GM19372 (cell line): ENCODE data around the gene AKAP9.
"Not testable (repeated sequence)": the region's sequence is repeated elsewhere in the genome, so short reads cannot be mapped to it uniquely, and the experiment has no call there.

ENCODE experiments used
- ATAC-seq: cut with Tn5 transposase; IDR thresholded peaks from one replicate; pipeline ENCODE4 v1.9.1; 2021; ENCODE audit warnings: mild to moderate bottlenecking, low read depth, moderate library complexity; ENCODE audit not compliant: unreplicated experiment

The AKAP9 gene

GRCh38 chr7:91999631-92000565 lies 59.2 kb downstream of the AKAP9 start:
- ATAC-seq: no peak

- no peak for ATAC-seq
These were observed 62.1 kb downstream of the AKAP9 start for GRCh38 chr7:92002720-92003119.

- ATAC-seq: no peak
These were observed 65.4 kb downstream of the AKAP9 start for GRCh38 chr7:92006046-92006445.

DNA sequence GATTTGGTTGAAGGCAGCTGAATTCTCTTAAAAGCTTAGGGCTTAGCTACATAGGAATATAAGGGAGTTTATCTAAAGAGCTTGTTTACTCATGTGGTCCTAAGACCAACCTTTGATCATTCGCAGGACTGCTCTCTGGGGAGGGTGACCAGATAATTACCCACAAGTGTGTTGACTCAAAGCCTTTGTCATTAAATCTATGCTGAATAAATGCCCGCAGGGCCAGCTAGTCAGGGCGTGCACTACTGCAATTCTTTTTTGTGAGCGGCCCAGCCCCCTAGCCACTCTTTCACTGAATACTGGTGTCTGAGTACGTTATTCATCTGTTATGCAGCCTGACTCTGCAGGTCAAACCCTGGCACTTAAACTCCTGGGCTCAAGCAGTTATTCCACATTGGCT lies 69.6 kb downstream of the AKAP9 start:
- ATAC-seq: no peak

DNA sequence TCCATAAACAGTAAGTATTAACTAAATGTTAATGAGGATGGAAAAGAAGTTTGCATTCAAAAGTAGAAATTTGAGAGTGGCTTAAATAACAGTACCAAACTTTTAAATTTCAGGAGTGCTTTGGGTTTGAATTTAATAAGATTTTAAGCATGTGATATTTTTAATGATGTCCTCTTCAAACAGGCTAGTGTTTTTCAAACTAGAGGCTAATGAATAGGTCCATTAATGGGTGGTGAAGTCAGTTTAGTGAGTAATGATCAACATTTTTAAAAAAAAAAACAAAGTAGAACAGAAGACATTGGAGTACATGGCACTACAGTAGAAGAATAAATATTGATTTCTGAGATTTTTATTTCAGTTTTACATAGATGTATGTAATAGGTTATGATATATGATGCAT lies 72.9 kb downstream of the AKAP9 start:
- ATAC-seq: no peak

- no peak for ATAC-seq
These were observed 80.0 kb downstream of the AKAP9 start for GRCh38 chr7:92020636-92021035.

GRCh38 chr7:92025260-92025659 lies 84.6 kb downstream of the AKAP9 start:
- no peak for ATAC-seq

- ATAC-seq: not testable (repeated sequence)
These were observed 86.0 kb downstream of the AKAP9 start for GRCh38 chr7:92026635-92027034.

DNA sequence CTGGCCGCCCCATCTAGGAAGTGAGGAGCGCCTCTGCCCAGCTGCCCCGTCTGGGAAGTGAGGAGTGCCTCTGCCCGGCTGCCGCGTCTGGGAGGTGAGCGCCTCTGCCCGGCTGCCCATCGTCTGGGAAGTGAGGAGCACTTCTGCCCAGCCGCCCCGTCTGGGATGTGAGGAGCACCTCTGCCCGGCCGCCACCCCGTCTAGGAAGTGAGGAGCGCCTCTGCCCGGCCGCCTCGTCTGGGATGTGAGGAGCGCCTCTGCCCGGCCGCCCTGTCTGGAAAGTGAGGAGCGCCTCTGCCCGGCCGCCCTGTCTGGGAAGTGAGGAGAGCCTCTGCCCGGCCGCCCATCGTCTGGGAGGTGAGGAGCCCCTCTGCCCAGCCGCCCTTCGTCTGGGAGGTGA lies 86.5 kb downstream of the AKAP9 start:
- ATAC-seq: not testable (repeated sequence)

GRCh38 chr7:92028226-92028625 lies 87.6 kb downstream of the AKAP9 start:
- no peak for ATAC-seq

DNA sequence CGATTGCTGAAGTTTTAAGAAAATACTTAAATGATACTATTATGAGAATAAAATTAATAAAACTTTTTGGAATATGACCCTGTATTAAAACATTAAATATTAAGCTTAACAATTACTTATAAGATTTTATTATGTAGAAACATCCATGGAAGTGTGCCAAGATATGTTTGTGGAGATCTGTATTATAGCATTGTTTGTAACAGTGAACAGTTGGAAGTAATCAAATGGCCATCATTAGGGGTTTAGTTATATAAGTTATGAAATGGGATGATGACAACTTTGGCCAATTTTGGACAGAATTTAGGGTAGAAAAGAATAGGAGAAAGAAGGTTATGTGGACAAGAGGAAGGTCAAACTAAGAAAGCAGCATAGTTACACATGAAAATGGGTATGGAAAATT lies 88.0 kb downstream of the AKAP9 start:
- no peak for ATAC-seq

DNA sequence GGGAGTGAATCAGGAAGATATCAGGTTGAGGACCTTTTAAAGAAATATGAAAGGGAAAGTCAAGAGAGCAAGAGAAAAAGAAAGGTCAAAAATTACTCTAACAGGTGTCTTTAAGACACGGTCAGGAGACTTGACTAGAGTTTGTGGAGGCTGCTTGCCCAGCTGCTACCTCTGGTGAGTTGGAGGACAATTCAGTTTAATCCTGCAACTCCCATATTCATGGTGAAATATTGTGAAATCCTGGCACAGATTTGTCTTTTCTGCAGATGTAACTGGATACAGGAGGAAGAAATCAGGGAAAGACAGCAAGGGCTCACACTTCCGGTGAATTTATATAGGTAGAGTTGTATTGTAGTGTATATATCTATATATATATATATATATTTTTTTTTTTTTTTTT lies 93.5 kb downstream of the AKAP9 start:
- ATAC-seq: no peak

DNA sequence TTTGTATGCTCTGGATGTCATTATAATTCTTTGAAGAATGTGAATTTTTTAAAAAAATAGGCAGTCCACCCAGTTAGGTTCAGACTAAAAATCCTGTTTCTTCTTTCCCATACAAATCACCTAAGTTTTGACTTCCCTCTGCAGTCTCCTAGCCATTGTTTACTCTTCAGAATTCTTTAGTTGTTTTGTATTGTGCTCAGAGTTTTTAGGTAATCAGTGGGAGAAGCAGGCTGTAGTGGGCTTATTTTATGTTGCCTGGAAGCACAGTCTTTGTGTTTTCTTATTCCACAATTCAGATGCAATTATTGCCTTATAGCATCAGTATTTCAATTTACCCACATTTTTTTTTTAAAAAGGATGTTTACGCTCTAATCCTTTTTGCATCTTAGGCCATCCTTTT lies 94.9 kb downstream of the AKAP9 start:
- no peak for ATAC-seq

DNA sequence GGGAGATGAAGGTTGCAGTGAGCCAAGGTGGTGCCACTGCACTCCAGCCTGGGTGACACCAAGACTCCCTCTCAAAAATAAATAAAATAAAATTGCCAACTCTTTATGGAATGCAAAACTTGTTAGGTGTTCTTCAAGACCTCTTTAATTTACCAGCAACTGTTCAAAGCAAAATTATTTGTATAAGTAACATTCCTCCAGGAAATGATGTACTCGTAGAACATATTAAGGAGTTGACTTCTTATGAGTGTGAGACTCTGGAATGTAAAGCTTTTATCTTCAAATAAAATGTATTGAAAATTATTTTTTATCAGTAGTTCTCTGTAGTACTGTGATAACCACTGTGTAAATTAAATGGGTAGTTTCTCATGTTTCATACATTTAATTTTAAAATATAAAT lies 99.2 kb downstream of the AKAP9 start:
- no peak for ATAC-seq

DNA sequence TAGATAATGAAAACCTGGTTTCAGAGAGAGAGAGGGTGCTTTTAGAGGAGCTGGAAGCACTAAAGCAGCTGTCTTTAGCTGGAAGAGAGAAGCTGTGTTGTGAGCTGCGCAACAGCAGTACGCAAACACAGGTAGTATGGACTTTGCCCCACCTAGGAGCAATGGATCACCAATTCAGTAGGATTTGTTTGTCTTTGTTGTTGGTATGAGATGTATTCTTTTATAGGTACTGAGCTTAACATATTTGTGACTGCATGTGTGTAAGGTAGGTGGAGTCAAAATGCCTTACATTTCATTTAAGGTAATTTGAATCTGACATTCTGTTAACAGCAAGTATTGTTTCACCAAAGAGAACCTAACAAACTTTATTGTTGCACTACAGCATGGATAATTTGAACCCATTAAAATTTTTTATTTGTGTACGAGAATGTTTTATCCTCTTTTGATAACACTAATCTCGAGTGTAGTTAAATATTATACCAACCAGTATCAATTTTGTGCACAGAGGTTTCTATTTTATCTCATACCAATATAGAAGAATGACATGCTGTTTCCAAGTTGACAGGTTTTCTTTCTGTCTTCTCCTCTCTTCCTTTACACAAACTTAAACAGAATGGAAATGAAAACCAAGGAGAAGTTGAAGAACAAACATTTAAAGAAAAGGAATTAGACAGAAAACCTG lies 101.5 kb downstream of the AKAP9 start:
- no peak for ATAC-seq

GRCh38 chr7:92043098-92043497 lies 102.4 kb downstream of the AKAP9 start:
- ATAC-seq: no peak

DNA sequence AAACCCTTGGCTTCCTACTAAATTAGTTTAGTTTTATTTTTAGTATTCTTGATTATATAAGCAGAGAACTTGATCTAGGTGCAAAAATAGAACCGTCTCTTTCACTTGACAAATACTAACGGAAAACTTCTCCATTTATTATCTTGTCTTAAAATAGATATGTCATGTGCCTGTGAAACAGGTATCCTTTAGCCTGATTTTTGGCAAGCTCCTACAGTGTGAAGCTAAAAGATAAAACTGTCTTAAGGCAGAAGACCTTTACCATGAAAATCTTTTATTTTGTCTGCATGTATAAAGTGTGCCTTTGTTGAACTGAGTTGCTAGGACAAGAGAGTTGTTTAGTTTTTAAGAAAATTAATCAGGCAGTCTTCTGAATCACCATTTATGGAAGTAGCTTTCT lies 103.0 kb downstream of the AKAP9 start:
- ATAC-seq: no peak

DNA sequence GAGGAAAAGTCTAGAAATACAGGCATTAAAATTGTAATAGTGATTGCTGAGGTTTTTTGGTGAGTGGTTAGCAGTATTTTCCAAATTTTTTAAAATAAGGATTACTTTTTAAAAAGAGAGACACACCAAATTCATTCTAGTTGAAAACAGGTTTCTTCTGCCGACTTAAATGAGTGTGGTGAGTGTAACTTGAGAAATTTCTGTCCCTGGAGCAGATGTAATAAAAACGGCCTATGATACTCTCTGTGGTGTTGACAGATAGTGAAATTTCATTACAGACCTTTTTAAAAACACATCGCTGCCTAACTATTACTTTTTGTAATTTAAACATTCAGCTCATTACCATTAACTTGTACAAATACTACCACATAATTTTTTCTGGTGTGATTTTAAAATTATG lies 103.5 kb downstream of the AKAP9 start:
- ATAC-seq: no peak

DNA sequence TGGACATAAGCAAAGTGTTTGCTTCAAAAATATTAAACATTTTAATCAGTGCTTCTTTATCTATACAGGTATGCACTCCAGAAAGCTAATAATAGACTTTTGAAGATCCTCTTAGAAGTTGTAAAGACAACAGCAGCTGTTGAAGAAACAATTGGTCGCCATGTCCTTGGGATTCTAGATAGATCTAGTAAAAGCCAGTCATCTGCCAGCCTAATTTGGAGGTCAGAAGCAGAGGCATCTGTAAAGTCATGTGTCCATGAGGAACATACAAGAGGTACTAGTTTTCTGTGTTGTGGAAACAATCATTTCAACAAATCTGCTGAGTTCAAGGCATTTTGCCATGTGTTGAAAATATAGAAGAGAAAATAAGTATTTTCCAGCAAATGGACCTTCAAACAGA lies 104.3 kb downstream of the AKAP9 start:
- ATAC-seq: no peak

- no peak for ATAC-seq
These were observed 111.0 kb downstream of the AKAP9 start for GRCh38 chr7:92051655-92052054.

DNA sequence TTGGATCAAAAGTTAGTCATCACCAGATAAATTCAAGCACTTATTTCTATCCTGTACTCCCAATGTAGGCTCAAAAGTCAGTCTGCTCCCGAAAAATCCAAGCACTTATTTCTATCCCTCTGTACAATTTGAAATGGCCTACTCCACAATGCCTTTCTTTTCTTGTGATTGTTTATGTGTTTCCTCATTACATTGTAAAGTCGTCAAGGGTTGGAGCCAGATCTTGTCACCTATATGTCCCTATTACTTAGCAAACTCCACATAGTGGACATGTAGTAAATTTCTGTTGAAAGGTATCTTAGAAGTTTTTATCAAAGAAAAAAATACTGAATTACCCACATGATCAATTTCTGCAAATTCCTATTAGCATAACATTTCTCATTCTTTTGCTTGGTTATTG lies 111.5 kb downstream of the AKAP9 start:
- no peak for ATAC-seq

GRCh38 chr7:92052684-92053083 lies 112.0 kb downstream of the AKAP9 start:
- no peak for ATAC-seq
